ENCODE results near the gene SLC22A3.
A peak's percentile ranks its signal among the peaks of the same experiment; 100 is the strongest.

The SLC22A3 gene

GRCh38 chr6:160431226-160431625, 83.0 kb downstream of the SLC22A3 start:
- peak; percentile 63 for DNase-seq (ENCODE audit: low read depth)
- no peak overlapping the region for H3K4me3 ChIP-seq (ENCODE audit: control insufficient read depth, low read depth, low read length)
- TF ChIP-seq CTCF (IDR thresholded peaks at IDR 0.05; ENCODE audit: control insufficient read depth, insufficient read depth, low read depth, low read length, missing control alignments) = no peak

GRCh38 chr6:160431791-160432404, 83.7 kb downstream of the SLC22A3 start:
- no peak overlapping the region for H3K4me3 ChIP-seq (ENCODE audit: control insufficient read depth, low read depth, low read length)
- no peak for DNase-seq (ENCODE audit: low read depth)
- TF ChIP-seq CTCF (IDR thresholded peaks at IDR 0.05; ENCODE audit: control insufficient read depth, insufficient read depth, low read depth, low read length, missing control alignments) = no peak

DNA sequence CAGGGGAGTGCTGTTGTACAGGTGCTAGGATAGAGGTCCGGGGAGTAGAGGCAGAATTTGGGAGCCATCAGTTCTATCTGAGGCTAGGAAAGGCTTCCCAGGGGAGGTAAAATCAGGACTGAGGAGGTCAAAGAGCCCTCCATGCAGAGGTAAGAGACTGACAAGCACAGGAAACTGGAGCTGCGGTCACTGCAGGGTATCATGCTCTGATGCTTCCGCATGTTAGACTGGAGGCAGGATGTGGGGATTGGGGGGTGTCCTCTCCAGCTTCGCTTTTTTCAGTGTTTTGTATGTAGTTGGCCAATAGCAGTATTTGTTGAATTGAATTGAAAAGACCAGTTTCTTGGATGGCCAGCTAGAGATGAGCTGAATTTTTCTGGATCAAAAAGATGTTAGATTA, 87.8 kb downstream of the SLC22A3 start:
- TF ChIP-seq CTCF (IDR thresholded peaks at IDR 0.05; ENCODE audit: control insufficient read depth, insufficient read depth, low read depth, low read length, missing control alignments) = no peak
- H3K4me3 ChIP-seq (ENCODE audit: control insufficient read depth, low read depth, low read length) = no peak overlapping the region
- DNase-seq (ENCODE audit: low read depth) = no peak

- H3K4me3 ChIP-seq (ENCODE audit: control insufficient read depth, low read depth, low read length) = no peak overlapping the region
- TF ChIP-seq CTCF (IDR thresholded peaks at IDR 0.05; ENCODE audit: control insufficient read depth, insufficient read depth, low read depth, low read length, missing control alignments) = no peak
- DNase-seq (ENCODE audit: low read depth) = no peak
Measured at GRCh38 chr6:160437154-160437553, 89.0 kb downstream of the SLC22A3 start.

- DNase-seq (ENCODE audit: low read depth) = no peak
- no peak for TF ChIP-seq CTCF (IDR thresholded peaks at IDR 0.05; ENCODE audit: control insufficient read depth, insufficient read depth, low read depth, low read length, missing control alignments)
Measured at GRCh38 chr6:160437775-160438174, 89.6 kb downstream of the SLC22A3 start.

DNA sequence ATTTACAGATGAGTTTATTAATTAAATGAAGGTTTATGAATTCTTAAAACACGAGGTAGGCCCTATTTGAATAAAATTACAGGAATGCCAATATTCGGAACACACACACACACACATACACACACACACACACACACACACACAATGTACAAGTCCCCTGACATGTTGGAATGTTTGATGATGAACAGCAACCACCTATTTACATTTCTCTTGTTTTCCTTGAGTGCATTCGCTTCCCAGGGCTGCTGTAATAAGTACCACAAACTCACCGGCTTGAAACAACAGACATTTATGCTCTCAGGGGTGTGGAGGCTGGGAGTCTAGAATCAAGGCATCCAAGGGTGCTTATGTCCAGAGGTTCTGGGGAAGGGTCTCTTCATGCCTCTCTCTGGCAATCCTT, 90.3 kb downstream of the SLC22A3 start:
- no peak overlapping the region for H3K4me3 ChIP-seq (ENCODE audit: control insufficient read depth, low read depth, low read length)
- DNase-seq (ENCODE audit: low read depth) = no peak
- TF ChIP-seq CTCF (IDR thresholded peaks at IDR 0.05; ENCODE audit: control insufficient read depth, insufficient read depth, low read depth, low read length, missing control alignments) = no peak

More at GRCh38 chr6:160437775-160438174, 89.6 kb downstream of the SLC22A3 start:
- no peak overlapping the region for H3K4me3 ChIP-seq (ENCODE audit: control insufficient read depth, low read depth, low read length)

Data from AG09309 (cell line).